ENCODE measurements around the gene SERPINA9.

Gene SERPINA9

DNA sequence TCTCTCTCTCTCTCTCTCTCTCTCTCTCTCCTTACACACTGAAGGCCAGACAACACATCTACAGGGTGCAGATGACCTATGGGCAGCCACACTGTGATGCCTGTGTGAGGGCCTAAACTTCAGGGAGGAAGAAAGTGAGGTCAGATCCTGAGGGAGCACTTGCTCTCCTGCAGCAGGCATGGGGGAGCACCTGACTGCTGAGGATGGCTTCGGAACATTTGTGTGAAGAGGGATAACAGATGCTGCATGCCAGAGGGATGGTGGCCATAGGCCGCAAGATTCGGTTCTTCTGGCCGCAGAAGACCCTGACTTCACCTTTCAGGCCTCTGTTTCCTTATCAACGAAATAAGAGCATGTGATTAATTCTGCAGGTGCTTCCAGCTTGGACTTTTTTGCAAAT, 11.7 kb downstream of the SERPINA9 start:
- no peak for DNase-seq (ENCODE audit: insufficient read length, low spot score)
- no peak for FAIRE-seq

DNA sequence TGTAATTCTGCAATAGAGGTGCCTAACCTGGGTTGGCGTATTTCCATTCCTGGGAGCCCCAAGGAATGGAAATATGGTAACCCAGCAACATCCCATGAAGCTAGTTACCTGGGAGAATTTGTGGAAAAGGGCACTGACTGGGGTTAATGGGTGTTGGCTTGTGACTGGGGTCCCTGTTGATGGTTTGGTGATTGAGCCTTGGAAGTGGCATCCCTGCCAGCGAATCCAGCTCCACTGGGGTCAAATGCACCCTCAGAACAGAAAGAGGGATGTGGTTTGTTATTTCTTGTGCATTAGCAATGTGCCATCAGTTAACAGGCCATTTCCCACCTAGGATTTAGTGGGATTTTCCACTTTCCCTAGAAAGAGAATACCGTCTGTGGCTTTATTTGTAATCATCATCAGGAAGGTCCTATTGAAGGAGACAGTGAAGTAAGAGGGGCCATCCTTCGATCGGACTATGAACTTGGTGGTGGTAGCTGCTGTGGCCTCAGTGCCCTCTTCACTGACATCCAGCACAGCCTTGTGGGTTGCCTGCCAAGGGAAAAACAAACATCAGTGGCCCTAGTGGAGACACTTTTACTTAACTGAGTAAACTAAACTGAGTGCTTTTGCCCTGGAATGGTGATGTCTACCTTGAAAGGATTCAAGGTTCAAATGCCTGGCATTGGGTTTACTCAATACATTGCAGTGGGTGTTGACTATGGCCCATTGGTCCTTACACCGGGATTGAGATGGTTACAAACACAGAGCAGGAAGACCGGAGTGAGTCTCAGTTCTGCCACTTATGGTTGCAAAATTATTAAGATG, 13.0 kb downstream of the SERPINA9 start:
- DNase-seq (ENCODE audit: insufficient read length, low spot score) (no peak), FAIRE-seq (no peak)

DNA sequence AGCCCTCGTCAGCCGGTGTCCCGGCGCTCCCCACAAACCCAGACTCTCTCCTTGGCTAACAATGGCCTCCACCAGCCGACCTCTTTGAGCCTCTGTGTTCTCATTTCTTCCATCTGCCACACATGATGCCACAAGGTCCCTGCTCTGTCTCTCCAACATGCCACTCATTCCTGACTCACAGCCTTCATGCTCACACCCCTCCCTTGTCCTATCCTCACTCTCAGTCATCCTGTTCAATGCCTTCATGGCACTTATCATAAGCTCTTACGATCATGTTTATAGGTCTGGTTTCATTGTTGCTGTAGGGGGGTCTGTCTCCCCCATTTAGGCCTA, 13.8 kb downstream of the SERPINA9 start:
- no peak for DNase-seq (ENCODE audit: insufficient read length, low spot score)
- no peak for FAIRE-seq

DNA sequence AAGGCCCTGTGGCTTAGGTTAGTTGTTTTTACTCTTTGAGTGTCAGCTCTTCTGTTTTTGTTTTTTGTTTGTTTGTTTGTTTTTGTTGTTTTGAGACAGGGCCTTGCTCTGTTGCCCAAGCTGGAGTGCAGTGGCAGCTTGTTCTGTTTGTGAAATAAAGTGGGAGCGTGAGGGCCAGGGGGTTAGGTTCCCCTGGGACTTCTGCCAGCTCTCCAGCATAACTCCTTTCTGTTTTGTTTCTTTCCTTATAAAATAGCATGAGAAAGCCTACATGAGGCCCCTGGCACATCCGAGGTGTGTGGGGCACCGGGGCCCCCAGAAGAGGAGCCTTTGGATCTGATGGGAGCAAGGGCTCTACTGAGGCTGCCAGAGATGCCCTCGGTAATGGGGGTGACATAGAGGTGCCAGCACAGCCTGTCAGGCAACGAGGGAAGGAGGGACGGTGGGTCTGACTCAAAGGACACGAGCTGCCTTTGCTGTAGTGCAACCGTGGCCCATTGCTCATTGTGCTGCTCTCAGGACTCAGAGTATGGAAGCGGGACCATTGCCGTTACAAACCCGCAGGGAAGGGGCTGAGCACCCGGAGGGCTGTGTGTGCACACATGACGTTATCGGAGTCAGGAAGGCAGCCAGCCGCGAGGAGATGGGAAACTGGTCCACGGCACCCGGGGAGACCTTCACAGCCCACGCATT, 14.3 kb downstream of the SERPINA9 start:
- DNase-seq (ENCODE audit: insufficient read length, low spot score) (no peak), FAIRE-seq (no peak)

DNA sequence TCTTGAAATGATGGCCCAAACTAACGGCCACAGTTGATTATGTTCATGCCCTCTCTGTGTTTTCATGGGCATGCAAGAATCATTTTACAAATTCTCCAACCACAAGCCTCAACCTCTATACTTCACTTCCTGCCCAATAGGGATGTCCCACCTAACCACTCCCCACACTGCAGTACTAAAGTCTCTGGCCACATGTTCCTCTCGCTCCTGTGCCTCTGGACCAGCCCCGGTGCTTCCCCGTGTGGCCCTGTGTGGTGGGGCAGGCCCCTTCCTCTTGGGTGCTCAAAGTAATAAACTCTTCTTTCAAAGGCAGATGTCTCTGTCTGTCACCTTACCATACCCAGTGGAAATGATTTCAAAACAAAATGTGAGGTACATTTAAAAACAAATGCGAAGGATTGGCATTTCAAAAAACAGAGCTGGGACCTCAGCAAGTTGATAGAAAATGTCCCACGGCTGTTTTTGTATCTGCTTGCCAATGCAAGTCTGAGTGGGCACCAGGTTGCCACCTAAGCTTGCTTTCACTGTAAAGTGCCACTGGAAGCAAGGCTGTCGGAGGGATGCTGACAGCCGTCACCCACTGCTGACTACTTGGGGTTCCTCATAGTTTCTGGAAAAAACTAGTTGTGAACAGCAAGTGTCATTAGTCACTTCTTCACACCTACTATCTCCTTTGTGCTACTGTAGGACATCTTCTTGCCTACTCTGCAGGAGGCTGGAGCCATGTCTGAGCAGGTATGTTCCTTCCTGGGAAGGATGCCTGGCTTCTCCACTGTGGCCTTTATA, 15.2 kb downstream of the SERPINA9 start:
- DNase-seq (ENCODE audit: insufficient read length, low spot score) (no peak), FAIRE-seq (no peak)

DNA sequence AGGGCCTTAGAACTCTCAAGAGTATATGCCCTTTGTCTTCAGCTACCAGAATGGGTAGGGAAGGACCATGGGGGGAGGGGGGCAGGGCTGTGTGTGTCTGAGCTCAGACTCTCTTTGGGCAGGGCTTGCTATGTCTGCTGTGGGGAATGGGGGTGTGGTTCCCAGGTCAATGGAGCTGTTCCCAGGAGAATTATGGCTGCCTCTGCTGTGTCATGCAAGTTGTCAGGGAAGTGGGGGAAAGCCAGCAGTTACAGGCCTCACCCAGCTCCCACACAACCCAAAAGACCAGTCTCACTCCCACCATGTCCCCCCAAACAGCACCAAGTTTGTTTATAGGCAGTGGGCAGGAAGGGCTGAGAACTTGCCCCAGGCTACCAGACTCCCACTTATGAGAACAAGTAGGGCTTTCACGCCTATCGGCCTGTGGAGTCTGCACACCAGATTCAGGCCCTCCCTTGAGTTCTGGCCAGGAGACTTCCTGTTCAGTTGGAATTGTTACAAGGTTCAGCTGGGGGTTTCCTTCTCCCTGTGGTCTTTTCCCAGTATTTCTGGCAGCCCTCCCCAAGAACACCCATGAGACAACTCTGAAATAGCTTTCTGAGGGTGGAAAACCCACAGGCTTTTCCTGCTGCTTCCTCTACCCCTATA, 17.3 kb downstream of the SERPINA9 start:
- no peak for FAIRE-seq

DNA sequence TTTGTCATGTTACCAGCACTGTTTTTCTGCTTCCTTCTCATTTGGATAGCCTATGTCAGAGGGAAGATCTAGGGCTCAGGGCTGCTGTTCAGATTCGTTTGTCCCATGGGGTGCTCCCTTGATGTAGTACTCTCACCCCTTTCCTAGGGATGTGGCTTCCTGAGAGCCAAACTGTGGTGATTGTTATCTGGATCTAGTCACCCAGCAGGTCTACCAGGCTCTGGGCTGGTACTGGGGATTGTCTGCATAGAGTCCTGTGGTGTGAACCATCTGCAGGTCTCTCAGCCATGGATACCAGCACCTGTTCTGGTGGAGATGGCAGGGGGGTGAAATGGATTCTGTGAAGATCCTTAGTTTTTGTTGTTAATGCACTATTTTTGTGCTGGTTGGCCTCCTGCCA, 17.9 kb downstream of the SERPINA9 start:
- FAIRE-seq, result no peak

More for the DNA sequence above, 17.3 kb downstream of the SERPINA9 start:
- no peak for DNase-seq (ENCODE audit: insufficient read length, low spot score)

DNA sequence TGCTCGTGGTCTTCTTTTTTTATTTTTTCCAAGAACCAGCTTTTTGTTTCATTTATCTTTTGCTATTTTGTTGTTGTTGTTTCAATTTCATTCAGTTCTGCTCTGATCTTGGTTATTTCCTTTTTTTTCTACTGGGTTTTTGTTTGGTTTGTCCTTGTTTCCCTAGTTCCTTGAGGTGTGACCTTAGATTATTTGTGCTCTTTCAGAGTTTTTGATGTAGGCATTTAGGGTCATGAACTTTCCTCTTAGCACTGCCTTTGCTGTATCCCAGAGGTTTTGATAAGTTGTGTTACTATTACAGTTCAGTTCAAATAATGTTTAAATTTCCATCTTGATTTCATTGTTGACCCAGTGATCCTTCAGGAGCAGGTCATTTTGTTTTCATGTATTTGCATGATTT, 20.1 kb downstream of the SERPINA9 start:
- no peak for FAIRE-seq
- no peak for DNase-seq (ENCODE audit: insufficient read length, low spot score)

More for the DNA sequence above, 17.9 kb downstream of the SERPINA9 start:
- DNase-seq (ENCODE audit: insufficient read length, low spot score), result no peak

DNA sequence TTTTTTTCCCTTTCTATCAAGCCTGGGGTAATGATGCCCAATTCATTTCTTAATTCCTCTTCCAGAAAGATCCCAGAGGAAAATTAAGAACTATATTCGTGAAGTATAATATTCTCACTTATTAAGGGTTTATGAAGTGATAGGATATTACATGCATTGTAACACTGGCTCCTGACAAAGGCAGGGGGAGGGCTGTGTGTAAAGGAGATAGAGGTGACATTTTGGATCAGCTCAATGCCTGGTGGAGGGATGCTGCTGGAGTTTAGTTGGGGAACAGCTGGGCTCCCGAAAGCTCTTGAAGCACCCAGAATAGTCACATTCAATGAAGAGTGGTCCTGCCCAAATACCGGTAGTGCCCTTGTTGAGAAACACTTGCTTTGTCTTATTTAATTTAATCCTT, 24.2 kb downstream of the SERPINA9 start:
- no peak for FAIRE-seq
- no peak for DNase-seq (ENCODE audit: insufficient read length, low spot score)

DNA sequence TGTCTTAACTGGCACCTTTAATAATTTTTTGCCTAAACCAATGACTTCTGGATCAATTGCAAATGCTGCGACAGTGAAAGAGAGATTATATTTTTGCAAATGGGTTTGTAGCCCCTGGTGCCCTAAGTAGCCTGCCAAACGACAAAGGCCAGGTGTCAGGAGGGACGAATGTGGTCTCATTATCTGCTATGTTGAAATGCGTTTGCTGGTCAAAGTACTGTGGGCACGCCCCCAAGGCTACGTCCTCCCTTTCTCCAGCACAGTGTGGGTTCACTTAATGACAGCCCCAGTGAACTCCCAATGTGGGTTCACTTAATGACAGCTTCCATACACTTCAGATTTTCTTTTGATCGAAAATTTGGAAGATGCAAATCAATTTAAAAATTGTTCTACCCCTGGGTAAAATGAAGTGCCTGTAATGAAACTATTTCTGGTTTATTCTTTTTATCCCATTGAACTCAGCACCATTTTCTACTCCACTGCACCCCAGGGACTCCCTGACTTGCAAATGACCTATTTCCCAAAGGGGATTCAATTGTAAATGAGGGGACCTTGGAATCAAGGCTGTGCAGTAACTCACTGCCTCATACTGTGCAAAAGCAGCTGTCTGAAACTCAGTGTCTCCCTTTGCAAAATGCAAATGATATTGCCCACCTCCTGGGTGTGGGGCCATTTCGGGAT, 24.8 kb downstream of the SERPINA9 start:
- DNase-seq (ENCODE audit: insufficient read length, low spot score) (no peak), FAIRE-seq (no peak)

DNA sequence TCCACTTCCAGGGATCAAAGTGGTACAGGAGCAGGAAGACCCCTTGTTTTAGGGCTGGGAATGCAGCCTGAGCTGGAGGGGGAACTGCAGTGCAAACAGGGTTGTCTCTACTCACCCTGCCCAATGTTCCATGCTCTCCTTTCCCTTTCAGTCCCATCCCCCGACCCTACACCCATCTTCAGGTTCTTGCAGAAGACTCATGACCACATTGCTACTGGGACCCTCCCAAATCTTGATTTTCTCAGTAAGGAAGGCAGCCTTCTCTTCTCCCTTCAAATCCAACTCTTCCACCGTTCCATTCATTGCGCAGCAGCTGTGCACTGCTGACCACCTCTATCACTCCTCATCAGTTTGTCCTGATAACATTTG, 25.3 kb downstream of the SERPINA9 start:
- FAIRE-seq (no peak), DNase-seq (ENCODE audit: insufficient read length, low spot score) (no peak)

DNA sequence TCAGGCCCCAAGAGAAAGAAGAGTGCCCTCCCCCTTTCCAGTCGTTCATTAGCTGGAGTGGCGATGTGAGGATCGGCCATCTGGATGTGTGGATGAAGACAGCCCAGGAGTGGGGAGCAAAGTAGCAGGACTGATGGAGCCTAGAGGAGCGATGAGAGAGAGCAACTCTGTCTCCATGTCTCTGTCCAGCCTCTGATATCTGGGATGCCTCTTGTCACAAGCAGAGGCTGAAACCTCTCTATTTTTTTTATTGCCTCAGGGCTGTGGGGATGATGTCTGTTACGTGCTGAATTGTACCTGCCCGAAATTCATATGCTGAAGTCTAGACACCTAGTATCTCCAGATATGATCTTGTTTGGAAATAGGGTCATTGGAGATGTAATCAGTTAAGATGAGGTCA, 26.1 kb downstream of the SERPINA9 start:
- DNase-seq (ENCODE audit: insufficient read length, low spot score) (no peak), FAIRE-seq (no peak)

DNA sequence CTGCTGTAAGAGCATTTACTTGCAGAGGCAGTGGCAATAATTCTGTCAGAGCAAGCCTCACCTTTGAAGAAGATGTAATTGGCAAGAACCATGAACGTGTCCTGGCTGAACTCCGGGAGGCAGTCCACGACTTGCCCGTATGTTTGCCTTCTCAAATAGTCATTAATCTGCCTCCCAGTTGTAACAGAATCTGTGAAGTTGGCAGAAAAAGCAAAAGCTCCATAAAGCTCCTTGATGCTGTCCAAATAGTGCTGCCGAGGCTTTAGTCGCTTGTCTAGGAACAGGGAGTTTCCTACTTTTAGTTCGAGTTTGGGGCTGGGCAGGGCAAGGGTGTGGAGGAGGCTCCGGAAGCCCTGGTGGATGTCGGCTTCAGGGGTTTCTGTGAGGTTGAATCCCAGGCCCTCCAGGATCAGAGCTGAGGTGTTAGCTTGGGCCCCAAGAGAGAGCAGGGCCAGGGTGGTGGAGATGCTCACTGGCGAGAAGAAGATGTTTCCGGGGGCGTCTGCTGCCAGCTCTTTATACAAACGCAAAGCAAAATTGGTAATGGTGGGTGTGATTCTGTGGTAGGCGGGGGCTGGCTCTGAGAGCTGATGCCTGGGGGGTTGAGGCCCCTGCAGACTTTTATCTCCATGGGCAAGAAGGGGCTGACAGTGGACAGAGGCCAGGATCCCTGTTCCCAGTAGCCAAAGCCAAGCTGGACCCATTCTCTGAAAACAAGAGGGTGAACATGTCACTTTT, 27.8 kb downstream of the SERPINA9 start:
- DNase-seq (ENCODE audit: insufficient read length, low spot score) (no peak), FAIRE-seq (no peak)

DNA sequence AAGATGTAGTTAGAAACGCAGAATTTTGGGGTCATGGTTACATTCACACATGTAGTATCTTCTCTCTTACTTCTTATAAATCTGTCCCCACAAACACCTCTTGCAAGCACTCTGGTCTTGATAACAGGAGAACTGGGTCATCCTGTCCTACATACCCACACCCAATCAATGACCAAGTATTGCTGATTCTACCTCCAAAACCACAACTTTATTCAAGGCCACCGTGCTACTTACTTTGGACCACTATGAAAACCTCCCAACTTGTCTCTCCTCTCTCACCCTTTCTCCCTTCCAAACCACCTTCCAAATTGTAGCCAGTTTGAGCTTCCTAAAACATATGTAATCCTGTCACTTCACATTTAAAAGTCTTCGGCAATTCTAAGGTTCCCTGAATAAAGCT, 28.8 kb downstream of the SERPINA9 start:
- FAIRE-seq (no peak), DNase-seq (ENCODE audit: insufficient read length, low spot score) (no peak)

DNA sequence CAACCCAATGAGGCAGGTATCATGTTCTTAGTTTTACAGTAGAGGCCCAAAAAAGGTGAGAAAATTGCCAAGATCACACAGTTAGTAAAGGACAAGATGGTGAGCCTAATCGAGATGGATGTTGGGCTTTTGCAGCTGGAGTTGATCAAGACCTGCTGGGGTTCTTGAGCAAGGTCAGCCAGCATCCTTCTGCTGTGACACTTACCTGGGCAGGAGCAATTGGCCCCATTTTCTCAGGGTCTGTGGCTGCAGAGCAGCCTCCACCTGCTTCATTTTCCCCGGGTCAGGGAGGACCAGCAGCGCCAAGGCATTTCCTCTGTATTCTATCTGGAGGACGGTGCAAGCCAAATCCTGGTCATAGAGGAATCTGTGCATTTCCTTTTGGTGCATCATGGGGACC, 29.9 kb downstream of the SERPINA9 start:
- DNase-seq (ENCODE audit: insufficient read length, low spot score) (no peak), FAIRE-seq (no peak)

DNA sequence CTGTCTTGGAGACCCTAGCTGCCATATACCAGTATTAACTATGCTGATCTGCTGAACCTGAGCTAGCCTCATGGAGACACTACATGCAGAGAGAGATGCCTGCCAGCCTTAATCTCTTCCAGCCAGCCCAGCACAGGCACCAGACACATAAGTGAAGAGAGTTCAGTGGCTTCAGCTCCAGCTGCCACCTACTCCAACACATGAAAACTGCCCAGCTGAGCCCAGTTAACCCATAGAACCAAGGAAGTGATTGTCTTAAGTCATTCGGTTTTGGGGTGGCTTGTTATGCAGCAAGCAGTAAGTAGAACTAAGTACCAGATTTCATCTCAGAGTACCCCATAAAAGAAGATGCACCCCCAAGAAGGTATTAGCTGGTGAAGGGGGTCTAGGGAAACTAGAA, 31.0 kb downstream of the SERPINA9 start:
- DNase-seq (ENCODE audit: insufficient read length, low spot score), result no peak
- no peak for FAIRE-seq

DNA sequence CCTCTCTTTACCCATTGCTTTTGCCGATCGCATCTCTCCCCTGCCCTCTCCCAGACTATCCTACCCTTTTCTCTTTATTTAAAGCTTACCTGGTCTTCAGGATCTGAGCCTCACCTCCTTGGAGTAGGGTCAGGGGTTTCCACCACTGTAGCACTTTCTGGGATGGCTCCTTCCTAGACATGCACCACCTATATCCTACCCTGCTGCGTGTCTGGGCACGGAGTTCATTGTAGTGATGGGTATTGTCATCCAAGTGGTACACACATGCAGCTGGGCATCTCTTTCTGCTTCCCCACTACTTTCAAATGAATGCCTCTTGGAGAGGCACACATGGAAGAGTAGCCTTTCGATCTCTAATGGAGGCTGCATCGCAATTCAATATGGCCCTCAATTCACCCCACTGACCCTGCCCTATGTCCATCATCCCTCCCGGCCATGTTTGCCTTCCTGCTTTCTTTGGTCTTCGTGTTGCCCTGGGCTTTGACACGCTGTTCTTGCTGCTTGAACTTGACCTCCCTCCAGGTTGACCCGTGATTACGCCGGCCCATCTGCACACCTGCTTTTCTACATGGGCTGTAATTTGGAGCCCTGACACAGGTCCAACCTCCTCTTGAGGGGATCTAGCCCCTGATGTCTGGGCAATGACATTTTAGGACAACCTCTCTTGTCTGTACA, 34.3 kb downstream of the SERPINA9 start:
- DNase-seq (ENCODE audit: insufficient read length, low spot score), result no peak
- no peak for FAIRE-seq

DNA sequence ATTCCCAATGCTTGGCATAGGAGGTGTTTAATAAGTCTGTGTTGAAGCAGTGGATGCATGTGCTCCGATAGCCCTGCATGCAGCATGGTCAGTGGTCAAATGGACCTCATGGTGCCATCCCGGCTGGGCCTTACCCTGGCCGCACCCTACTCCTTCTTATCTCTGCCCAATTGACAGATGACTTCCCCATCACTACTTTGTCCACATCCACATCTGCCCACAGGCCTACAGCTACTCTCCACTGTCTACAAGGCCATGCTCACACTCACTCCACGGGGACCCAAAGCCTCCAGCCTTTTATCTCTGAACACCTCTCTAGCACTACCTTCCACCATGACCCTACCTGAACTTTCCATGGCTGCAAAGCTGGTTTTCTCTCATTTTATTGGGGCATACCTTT, 34.9 kb downstream of the SERPINA9 start:
- FAIRE-seq (no peak), DNase-seq (ENCODE audit: insufficient read length, low spot score) (no peak)

DNA sequence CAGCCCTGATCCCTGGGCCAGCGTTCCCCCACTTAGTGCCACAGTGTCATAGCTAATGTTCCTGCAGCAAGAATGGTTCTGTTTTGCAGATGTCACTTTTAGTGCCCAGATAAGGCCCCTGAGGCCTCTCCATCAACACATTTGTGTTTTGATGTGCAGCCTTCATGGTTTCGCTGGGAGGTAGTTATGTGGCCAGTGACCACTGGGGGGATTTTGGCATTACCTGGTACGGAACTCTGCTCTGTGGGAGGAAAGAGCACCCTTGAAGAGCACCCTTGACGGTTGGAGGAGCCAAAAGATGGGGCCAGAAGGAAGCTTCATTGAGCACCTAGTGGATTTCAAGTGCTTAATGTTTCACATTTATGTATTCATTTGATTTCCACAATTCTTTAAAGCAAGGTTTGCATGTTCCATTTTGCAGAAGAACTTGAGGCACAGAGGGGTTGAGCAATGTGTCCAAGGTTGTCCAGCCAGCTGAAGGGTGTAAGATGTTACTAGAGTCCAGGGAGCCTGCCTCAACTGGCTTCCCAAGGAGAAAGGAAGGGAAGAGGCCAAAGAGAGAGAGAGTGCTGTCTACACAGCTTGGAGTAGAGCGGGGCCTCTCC, 36.4 kb downstream of the SERPINA9 start:
- DNase-seq (ENCODE audit: insufficient read length, low spot score) (no peak), FAIRE-seq (no peak)
